MM.1S (cell line): Measurements from ENCODE around the gene PMEPA1.

Experiments used
- CTCF ChIP-seq: fragments of 300-600 bp; sonication (generic); IDR thresholded peaks from 2 replicates; pipeline ENCODE4 v1.5.1; 2016; ENCODE audit warnings: antibody characterized with exemption, low read length, mixed read lengths
- EZH2 ChIP-seq: fragments of 300-600 bp; sonication (generic); optimal IDR thresholded peaks from 2 replicates; pipeline ENCODE3; 2017; ENCODE audit warnings: low read depth, mild to moderate bottlenecking, antibody characterized with exemption, low read length, mixed read lengths
- EZH2phosphoT487 ChIP-seq: fragments of 300-600 bp; sonication (generic); IDR thresholded peaks from 2 replicates; pipeline ENCODE4 v1.6.1; 2018; ENCODE audit warnings: antibody characterized with exemption, low read length

GRCh38 chr20:57735831-57736737, 26.3 kb upstream of the PMEPA1 start:
- TF ChIP-seq EZH2phosphoT487 = no peak
- no peak for TF ChIP-seq EZH2
- no peak for TF ChIP-seq CTCF
